Stimulated activated CD8-positive, alpha-beta memory T cell treated with anti-CD3 and anti-CD28 coated beads, Interleukin-12 subunit alpha, Interleukin-12 subunit beta, amount 100 ng/mL, for 4 hours (primary cell): ENCODE measurements around the gene CAMK1D.
"Not testable (repeated sequence)": the region's sequence is repeated elsewhere in the genome, so short reads cannot be mapped to it uniquely, and the experiment has no call there.

ENCODE experiments used
- DNase-seq: peaks from one replicate; pipeline ENCODE4 v3.0.0-alpha.2; 2020; ENCODE audit warnings: low read depth

CAMK1D gene

DNA sequence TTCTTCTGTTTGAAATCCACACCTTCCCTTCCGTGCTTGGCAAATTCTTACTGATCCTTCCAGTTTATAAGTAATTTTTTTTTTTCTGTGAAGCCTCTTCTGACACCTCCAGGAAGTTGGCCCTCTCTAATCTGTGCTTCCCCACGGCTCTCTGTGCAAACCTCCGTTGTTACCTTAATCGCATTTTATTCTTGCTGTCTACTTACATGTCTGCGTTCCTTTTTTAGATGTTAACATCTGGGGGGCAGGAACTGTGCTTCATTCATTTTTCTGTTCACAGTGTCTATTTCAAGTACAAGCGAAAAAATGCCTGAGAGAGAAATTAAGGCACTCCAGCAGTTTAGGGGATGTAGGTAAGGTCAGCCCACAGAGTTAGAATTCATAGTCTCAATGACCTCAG, 8.4 kb upstream of the CAMK1D start:
- DNase-seq: no peak

DNA sequence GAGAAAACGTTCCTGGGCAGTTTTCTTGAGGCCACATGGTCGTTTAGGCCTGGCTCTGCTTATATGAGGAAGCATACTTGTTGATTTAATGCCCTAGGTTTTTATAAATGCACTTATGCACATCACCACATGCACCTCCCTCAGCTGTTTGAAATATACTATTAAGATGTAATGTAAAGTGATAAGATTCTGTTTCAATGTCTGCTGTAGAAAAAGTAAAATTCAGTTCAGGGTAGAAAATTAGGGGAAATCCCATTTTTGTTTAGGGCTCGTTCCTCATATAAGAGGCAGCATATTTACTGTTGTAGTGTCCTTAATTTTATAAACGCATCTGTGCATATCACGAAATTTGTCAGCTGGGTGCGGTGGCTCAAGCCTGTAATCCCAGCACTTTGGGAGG, 7.8 kb upstream of the CAMK1D start:
- no peak for DNase-seq

DNA sequence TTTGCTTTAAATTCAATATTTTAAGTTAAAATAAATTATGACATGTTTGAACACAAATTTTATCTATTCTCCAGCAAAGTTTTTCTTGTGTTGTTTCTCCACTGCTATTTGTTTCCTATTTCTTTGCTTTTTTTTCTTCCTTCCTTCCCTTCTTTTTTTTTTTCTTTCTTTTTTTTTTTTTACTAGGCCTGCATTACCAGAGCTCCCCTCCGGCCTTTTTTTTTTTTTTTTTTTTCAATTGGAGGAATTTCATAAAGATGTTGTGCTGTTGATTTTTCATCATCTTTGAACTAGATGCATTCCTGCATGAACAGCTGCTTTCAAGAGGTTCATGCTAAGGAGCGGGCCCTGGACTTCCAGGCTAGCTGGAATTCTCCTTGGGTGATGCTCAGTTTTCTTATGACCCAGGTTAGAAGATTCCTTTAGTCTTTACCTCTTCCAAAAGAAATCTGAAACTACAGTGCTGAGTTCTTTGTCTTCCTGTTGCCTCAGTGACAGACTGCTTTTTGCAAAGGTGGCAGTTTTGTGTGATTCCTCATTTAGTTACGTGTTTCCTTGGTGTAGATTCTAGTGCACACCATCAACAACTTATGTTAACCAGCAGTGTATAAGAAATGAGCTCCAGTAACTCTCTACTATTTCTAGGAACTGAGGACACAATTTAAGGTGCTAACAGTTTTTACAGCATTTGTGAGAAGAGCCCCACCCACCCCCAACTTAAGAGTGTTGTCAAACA, 4.8 kb upstream of the CAMK1D start:
- DNase-seq: no peak

DNA sequence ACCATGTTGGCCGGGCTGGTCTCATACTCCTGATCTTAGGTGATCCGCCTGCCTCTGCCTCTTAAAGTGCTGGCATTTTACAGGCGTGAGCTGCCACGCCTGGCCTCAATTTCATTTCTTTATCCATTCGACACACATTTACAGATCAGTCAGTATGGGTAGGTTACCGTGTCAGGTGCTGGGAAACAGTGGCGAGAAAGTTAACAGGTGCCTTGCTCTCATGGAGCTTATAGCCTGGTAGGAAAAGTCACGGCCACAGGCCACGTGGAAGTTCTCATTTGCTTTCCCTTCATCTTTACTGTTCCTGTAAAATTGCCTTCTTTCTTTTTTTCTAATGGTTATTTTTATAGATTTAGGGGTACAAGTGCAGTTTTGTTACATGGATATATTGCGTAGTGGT, 2.6 kb upstream of the CAMK1D start:
- DNase-seq: no peak

DNA sequence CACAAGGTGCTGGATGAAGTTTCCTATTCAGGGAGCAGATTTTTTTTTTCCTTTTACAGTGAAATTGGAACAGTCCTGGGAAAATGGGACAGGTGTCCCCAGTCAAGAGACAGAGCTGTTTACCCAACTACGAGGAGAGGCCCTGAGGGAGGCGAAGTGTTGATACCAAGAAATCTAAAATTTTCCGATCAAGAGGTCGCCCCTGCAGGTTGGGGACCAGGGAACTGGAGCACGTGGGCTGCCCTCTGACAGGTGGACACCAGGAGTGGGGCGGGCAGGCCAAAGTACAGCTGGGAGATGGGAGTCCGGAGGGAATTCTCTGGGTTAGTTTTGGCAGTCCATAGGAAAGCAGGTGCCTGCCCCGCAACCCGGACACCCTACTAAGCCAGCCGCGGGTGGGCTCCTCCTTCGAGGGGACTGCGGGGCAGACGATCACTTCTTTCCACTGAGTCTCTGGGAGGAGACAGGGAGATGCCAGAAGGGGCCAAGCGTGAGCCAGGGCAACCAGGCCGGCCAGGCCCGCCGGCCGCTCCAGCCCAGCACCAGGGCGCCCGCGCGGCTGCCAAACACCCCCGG, 965 bp upstream of the CAMK1D start:
- DNase-seq: no peak

DNA sequence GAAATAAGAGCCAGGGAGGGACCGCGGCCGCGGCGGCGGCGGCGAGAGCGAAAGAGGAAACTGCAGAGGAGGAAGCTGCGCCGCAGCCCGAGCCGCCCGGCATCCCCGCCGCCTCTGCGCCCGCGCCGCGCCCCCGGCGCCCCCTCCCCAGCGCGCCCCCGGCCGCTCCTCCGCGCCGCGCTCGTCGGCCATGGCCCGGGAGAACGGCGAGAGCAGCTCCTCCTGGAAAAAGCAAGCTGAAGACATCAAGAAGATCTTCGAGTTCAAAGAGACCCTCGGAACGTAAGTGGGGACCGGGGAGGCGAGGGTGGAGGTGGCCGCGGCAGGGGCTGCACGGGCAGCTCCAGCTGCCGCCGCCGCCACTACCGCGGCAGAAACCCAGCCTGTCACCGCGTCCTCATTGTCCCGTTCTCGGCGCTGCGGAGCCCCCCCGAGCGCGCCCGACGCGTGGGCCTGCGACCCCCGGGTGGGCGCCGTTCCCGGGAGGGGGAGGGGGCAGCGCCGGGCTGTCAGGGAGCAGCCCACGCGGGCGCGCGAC, 351 bp downstream of the CAMK1D start:
- no peak for DNase-seq

DNA sequence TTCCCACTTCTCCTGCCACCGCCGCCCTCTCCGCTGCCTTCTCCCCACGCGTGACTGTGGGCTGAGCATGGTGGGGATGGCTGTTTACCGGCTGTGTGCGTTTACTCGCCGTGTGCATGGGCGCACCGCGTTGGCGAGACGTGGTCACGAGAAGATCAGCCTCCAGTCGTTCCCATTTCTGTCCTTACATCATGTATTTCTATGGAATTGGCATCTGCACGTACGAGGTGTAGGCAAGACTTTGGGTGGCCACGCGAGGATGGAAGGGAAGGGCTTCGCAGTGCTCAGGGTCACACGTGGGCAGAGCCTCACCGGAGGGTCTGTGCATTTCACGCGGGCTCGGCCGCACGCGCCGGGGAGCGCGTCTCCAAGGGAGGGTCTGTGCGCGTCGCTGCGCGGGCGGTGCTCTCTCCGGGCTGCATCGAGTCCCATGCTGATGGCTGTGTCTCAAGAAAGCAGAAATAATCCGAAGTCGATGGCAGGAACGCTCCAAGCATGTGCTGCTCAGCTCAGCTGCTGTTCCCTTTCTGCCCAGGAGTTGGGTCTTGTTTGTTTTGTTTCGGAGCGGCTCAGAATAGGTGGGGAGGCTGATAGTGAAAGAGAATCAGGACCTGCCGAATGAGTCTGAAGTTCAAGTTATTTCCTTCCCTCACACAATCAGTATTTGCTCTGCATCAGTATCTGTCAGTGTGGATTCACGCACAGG, 973 bp downstream of the CAMK1D start:
- peak; percentile 22 for DNase-seq

DNA sequence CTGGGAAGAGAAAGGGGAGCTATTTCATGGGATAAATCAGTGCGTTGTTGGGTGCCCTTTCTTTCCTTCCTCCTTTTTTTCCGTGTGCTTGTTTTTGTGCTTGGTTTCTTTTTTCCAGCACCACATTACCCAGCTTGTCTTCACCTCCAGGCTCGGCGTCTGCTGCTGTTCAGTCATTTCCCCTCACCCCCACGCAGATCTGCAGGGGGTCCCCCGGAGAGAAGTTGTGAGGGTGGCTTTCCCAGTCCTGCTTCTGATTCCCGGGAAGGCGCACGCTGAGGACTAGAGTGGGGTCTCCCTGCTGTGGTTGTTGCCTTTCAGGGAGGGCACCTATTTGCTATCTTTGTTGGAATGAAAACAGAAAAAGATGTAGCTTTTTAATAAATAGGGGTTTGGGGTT, 1.6 kb downstream of the CAMK1D start:
- no peak for DNase-seq

DNA sequence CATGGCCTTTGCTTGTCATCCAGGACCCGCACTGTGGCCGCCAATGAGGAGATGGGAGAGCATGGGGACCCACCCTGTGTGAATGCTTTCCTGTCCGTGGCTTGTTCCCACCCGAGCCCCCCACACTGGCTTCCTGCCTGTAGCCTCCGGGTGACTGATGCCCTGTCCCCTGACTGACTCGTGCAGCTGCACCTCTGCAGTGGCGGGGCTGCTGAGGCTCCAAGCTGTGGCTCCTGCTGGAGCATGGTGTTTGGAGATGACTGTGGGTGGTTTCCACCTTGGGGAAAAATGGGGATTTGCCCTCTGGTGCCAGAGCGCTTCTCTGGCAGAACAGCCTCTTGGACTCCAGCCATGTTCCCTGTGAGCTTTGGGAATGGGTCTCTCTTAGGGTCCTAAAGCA, 2.1 kb downstream of the CAMK1D start:
- no peak for DNase-seq

DNA sequence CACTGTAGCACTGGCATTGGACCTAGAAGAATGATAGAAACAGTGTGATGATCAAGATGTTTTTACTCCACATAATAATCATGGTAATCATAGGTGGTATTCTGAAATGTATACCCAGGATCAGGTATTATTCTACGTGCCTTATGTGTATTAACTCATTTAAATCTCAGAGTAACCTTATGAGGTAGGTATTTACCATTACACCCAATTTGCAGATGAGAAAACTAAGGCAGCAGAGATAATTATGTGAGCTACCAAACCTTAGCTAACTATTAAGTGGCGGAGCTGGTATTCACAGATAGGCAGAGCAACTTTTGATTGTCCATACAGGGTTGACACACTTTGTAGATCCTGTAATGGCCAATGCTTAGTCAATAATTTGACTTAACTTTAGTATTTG, 2.5 kb downstream of the CAMK1D start:
- no peak for DNase-seq

DNA sequence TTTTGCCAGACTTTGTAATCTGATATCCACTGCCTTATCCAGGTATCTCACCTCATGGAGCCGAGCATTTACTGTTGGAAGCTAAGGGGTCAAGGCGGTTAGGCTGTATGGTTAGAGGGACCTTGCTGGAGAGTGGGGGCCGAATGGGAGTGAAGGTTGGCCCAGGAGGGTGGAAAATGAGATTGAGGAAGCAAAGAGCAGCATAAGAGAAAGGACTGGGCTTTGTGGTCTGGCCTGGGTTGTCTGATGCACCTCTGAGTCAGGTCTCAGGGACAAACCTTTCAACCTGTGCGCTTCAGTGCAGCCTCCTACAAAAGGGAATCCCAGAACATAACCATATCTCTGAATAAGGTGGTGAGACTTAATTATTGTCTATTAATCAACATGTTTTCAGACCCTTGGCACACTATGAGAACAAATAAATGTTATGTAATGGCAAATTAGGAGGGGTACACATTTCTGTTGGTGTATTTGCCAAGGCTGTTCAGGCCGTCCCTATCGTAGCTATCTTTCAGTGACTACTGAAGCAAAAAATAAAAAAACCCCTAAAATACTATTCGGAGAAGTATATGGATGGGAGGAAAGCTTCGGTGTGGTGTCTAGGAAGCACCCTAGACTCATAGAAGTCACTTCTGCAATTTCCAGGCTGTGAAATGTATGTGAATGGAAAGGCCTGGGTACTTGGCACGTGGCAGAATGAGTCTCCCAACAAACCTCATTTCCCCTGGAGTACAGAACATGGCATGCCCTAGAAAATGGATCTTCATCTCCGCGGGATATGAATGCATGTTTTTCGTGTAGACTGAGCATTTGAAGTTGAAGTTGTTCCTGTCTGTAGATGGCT, 4.3 kb downstream of the CAMK1D start:
- DNase-seq: no peak

DNA sequence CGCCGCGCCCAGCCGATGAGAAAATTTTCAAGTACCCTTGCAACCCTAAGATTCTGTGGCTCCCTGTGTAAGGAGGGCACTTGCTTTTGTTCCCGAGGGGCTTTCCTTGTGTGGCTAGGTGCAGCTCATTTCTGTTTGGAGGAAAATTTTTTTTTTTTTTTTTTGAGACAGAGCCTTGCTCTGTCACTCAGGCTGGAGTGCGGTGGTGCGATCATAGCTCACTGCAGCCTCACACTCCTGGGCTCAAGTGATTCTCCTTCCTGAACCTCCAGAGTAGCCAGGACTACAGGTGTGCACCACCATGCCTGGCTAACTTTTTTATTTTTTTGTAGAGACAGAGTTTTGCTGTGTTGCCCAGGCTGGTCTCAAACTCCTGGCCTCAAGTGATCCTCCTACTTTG, 5.3 kb downstream of the CAMK1D start:
- DNase-seq: not testable (repeated sequence)

DNA sequence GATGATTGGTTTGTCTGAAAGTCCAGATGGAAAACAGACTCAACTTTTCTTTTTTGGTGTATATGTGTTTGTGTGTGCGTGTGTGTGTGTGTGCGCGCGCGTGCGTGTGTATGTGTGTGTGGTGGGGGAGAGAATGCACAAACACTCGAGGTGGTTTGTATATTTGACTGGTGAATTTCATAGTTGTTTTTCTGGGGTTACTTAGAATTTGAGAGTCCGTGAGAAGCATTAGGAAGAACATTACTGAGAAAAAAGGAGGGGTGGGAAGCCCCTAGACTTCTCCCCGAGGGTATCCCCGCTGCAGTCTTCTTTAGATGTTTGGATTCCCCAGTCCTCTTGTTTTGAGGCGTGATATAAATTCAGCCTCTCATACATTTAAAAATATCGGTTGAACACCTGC, 6.0 kb downstream of the CAMK1D start:
- no peak for DNase-seq

DNA sequence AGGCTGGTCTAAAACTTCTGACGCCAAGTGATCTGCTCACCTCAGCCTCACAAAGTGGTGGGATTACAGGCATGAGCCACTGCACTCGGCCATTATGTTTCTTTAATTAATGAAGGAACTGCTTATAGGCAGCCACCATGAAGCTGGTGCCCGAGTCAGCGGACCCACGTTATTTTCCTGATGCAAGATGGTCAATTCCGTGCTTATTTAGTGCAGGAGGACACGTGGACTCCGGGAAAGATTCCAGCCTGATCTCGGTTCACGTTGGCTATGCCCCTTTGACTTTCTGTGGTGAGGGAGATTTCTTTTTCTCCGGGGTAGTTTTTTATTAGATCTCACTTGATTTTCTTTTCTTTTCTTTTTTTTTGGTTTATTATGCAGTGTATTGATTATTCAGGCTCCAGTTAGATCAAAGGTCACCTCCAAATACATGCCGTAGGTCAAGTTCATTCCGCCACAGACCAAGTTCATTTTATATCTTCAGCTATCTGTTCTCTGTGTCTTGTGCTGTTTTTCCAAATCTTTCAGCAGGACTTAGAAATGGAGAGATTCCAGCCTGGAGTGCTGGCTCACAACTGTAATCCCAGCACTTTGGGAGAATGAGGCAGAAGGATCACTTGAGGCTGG, 8.3 kb downstream of the CAMK1D start:
- DNase-seq: no peak

DNA sequence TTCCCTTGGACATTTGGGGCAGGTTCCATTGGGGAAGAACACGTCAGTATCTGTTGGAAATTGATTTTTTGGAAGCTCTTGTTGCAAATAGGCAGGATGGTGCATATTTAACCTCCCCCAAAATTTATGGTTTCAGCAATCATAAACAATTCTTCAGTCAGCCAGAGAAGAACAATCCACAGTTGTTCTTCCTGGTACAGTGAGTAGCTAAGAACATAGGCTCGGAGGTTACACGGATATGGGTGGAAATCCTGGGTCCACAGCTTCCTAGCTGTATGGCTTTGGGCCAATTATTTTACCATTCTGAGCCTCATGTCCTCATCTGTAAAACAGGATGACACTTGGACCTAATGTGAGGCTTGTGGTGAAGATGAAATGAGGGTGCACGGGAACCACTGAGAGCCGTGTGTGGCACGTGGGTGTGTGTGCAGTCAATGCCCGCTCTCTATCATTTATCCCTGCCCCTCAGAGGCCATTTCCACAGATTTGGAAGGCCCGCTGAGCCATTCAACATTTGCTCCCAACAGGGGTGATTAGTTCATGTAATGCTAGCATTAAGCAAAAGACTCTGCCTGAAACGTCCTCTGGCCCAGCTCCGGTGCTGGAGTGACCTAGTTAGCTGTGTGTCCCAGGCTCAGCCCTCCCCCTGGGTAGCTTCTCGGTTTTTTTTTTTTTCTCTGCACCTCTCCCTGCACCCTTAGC, 9.7 kb downstream of the CAMK1D start:
- no peak for DNase-seq

DNA sequence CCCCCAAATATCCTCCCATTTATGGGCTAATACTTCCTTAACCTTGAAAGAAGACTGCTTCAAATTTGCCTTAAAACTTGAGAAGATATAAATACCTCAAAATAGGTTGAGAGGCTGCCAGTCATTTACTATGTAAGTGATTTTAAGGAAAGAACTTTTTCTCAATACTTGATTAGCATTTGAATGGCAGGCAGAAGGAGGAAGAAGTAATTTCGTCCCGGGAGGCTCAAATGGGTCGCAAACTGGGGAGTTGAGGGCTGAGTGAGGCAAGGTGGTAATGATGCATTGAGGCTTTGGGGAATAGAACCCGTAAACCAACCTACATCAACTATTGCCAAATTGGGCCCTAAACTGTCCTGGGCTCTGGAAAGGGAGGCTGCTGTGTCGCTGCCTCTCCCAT, 11.1 kb downstream of the CAMK1D start:
- DNase-seq: no peak

DNA sequence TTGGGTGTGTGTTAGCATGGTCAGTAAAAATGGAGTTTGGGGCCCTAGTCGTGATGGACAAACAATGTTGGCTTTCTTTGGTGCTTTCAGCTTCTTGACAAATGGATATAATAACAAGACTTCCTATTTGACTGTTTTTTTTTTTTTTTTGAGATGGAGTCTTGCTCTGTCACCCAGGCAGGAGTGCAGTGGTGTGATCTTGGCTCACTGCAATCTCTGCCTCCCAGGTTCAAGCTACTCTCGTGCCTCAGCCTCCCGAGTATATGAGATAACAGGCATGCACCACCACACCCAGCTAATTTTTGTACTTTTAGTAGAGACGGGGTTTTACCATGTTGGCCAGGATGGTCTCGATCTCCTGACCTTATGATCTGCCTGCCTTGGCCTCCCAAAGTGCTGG, 11.8 kb downstream of the CAMK1D start:
- not testable (repeated sequence) for DNase-seq

DNA sequence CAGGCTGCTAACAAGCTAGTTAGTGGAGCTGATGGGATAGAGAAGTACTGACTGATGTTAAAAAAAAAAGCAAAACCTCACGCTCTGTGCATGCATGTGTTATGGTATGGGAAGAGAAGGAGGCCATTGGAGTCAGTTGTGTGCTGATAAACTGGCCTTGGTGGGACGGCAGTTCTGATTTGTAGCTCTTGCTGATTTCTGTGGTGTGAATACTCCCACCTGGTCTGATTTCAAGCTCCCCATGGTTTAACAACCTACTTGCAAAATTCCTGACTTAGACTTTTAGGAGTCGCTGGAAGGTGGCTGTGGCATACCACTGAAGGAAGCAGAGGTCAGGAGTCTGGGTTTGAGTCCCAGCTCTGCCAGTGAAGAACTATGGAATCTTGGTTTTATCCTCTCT, 15.2 kb downstream of the CAMK1D start:
- DNase-seq: no peak

DNA sequence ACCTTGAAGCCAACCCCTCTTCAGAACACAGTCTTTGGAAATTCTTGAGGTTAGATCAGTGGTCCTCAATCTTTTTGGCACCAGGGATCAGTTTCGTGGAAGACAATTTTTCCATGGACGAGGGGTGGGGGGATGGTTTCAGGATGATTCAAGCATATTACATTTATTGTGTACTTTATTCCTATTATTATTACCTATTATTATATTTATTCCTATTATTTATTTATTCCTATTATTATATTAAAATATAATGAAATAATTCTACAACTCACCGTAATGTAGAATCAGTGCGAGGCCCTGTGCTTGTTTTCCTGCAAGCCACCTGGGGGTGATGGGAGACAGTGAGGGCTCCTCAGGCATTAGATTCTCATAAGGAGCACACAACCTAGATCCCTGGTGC, 17.9 kb downstream of the CAMK1D start:
- DNase-seq: no peak

DNA sequence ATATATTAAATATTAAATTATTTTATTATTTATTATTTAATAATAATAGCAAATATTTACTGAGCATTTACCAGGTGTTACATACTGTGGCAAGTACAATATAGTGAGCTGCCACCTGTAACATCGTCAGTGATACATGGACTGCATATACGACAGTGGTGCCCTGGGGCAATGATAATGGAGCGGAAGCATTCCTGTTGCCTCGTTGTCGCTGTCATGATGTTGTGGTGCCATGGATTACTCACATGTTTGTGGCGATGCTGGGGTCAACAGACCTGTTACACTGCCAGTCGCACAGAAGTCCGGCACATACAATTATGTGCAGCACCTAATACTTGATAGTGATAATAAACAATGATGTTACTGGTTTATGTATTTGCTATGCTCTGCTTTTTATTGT, 20.6 kb downstream of the CAMK1D start:
- DNase-seq: no peak

DNA sequence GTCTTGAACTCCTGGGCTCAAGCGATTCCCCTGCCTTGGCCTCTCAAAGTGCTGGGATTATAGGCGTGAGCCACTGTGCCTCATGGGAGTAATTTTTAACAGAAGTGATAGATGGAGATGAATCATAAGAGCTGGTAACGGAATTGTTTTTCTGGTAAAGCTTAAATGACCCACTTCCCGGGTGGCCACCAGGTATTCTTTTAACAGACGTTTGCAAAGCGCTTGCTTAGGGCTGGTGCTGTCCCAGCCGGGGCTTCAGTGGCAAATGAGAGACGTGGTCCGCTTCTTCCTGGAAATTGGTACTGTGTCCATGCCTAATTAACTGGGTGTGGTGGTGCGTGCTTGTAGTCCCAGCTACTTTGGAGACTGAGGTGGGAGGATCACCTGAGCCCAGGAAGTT, 23.5 kb downstream of the CAMK1D start:
- no peak for DNase-seq
